ENCODE data around the gene MAD1L1. TPM values are rescaled to one million over a fixed set of nuclear protein-coding genes. Genes with fewer than 3 reads are reported as not detected.

Gene MAD1L1
- polyA plus RNA-seq, 4 donors = 23.4 to 29.0 (median 25.7) TPM

GRCh38 chr7:1967512-1968396 is 265.0 kb downstream of the MAD1L1 start:
- DNase-seq (ENCODE audit: low read depth in 4 of 4, low spot score in 2 of 4) = no peak

GRCh38 chr7:1966631-1967200 is 266.0 kb downstream of the MAD1L1 start:
- DNase-seq (ENCODE audit: low read depth in 4 of 4, low spot score in 2 of 4) = no peak

GRCh38 chr7:1965579-1966294 is 267.0 kb downstream of the MAD1L1 start:
- no peak for DNase-seq (ENCODE audit: low read depth in 4 of 4, low spot score in 2 of 4)

GRCh38 chr7:1964913-1965578 is 267.7 kb downstream of the MAD1L1 start:
- DNase-seq (ENCODE audit: low read depth in 4 of 4, low spot score in 2 of 4) = no peak

GRCh38 chr7:1964211-1964912 is 268.4 kb downstream of the MAD1L1 start:
- DNase-seq (ENCODE audit: low read depth in 4 of 4, low spot score in 2 of 4) = no peak

GRCh38 chr7:1963575-1963974 is 269.2 kb downstream of the MAD1L1 start:
- DNase-seq (ENCODE audit: low read depth in 4 of 4, low spot score in 2 of 4) = no peak

- no peak for DNase-seq (ENCODE audit: low read depth in 4 of 4, low spot score in 2 of 4)
These were observed 271.0 kb downstream of the MAD1L1 start for GRCh38 chr7:1961701-1962276.

GRCh38 chr7:1959305-1959704 is 273.4 kb downstream of the MAD1L1 start:
- DNase-seq (ENCODE audit: low read depth in 4 of 4, low spot score in 2 of 4) = no peak

- no peak for DNase-seq (ENCODE audit: low read depth in 4 of 4, low spot score in 2 of 4)
These were observed 275.1 kb downstream of the MAD1L1 start for GRCh38 chr7:1957471-1958225.

GRCh38 chr7:1956611-1957470 is 275.9 kb downstream of the MAD1L1 start:
- DNase-seq (ENCODE audit: low read depth in 4 of 4, low spot score in 2 of 4) = no peak

- no peak for DNase-seq (ENCODE audit: low read depth in 4 of 4, low spot score in 2 of 4)
These were observed 276.6 kb downstream of the MAD1L1 start for GRCh38 chr7:1956141-1956540.

GRCh38 chr7:1954366-1955004 is 278.3 kb downstream of the MAD1L1 start:
- DNase-seq (ENCODE audit: low read depth in 4 of 4, low spot score in 2 of 4) = no peak

- DNase-seq (ENCODE audit: low read depth in 4 of 4, low spot score in 2 of 4) = no peak
These were observed 279.2 kb downstream of the MAD1L1 start for GRCh38 chr7:1953199-1954190.

- DNase-seq (ENCODE audit: low read depth in 4 of 4, low spot score in 2 of 4) = no peak
These were observed 280.0 kb downstream of the MAD1L1 start for GRCh38 chr7:1952781-1953180.

GRCh38 chr7:1952169-1952760 is 280.5 kb downstream of the MAD1L1 start:
- no peak for DNase-seq (ENCODE audit: low read depth in 4 of 4, low spot score in 2 of 4)

GRCh38 chr7:1951600-1951999 is 281.1 kb downstream of the MAD1L1 start:
- DNase-seq (ENCODE audit: low read depth in 4 of 4, low spot score in 2 of 4) = no peak

All from left renal cortex interstitium (tissue), 4 donors.